ENCODE measurements around the gene EVC. TPM values are rescaled to one million over a fixed set of nuclear protein-coding genes. Genes with fewer than 3 reads are reported as not detected.
A peak's percentile ranks its signal among the peaks of the same experiment; 100 is the strongest.
"Not testable (repeated sequence)": the region's sequence is repeated elsewhere in the genome, so short reads cannot be mapped to it uniquely, and the experiment has no call there.

The EVC gene
- total RNA-seq, 1 experiment from 2014 or later = 29.0 TPM

- Mint-ChIP-seq H3K36me3 (ENCODE audit: insufficient read depth, unreplicated experiment) (peaks cover 32% of the 10 kb centered on the region), H3K4me3 (ENCODE audit: unreplicated experiment) (no peak overlapping the region), H3K27me3 (ENCODE audit: insufficient read depth, unreplicated experiment) (no peaks in the 10 kb centered on the region), H3K4me1 (ENCODE audit: insufficient read depth, unreplicated experiment) (no peaks in the 10 kb centered on the region), H3K27ac (ENCODE audit: low read depth, unreplicated experiment) (no peak overlapping the region), H3K9me3 (ENCODE audit: unreplicated experiment) (no peaks in the 10 kb centered on the region)
- intact Hi-C loops (cut with micrococcal nuclease) = no loop called here
- CTCF ChIA-PET = interaction anchor here (0.6 kb wide), 1 partner anchor 11 kb away, joined by 3 read pairs; no protein-coding TSS in a partner anchor
- POLR2A ChIA-PET = interaction anchor here (2.0 kb wide), 1 partner anchor 50 kb away, joined by 5 read pairs; no protein-coding TSS in a partner anchor
- DNase-seq (ENCODE audit: unreplicated experiment) = no peak
- no peak for TF ChIP-seq CTCF (IDR thresholded peaks at IDR 0.05; ENCODE audit: unreplicated experiment)
- BruUV-seq (replicated peaks) = no TSS peak
Measured at GRCh38 chr4:5724377-5724776, 13.4 kb downstream of the EVC start.

GRCh38 chr4:5728412-5728811 is 17.4 kb downstream of the EVC start:
- intact Hi-C loops (cut with micrococcal nuclease); H3K27me3 Mint-ChIP-seq (ENCODE audit: insufficient read depth, unreplicated experiment); H3K4me3 Mint-ChIP-seq (ENCODE audit: unreplicated experiment); H3K9me3 Mint-ChIP-seq (ENCODE audit: unreplicated experiment); DNase-seq (ENCODE audit: unreplicated experiment); CTCF ChIA-PET; H3K4me1 Mint-ChIP-seq (ENCODE audit: insufficient read depth, unreplicated experiment); H3K27ac Mint-ChIP-seq (ENCODE audit: low read depth, unreplicated experiment); BruUV-seq (replicated peaks): not testable (repeated sequence)
- peaks cover 38% of the 10 kb centered on the region for H3K36me3 Mint-ChIP-seq (ENCODE audit: insufficient read depth, unreplicated experiment)
- POLR2A ChIA-PET = interaction anchor here (0.9 kb wide), 1 partner anchor 15 kb away, joined by 3 read pairs; no protein-coding TSS in a partner anchor

GRCh38 chr4:5730436-5730835 is 19.4 kb downstream of the EVC start:
- intact Hi-C loops (cut with micrococcal nuclease) = no loop called here
- Mint-ChIP-seq H3K27me3 (ENCODE audit: insufficient read depth, unreplicated experiment) (no peaks in the 10 kb centered on the region), H3K4me3 (ENCODE audit: unreplicated experiment) (no peak overlapping the region), H3K36me3 (ENCODE audit: insufficient read depth, unreplicated experiment) (peaks cover 44% of the 10 kb centered on the region), H3K27ac (ENCODE audit: low read depth, unreplicated experiment) (peak overlapping the region; percentile 27), H3K4me1 (ENCODE audit: insufficient read depth, unreplicated experiment) (no peaks in the 10 kb centered on the region), H3K9me3 (ENCODE audit: unreplicated experiment) (no peaks in the 10 kb centered on the region)
- BruUV-seq (replicated peaks) = no TSS peak
- POLR2A ChIA-PET = no interaction called here
- CTCF ChIA-PET = no interaction called here
- TF ChIP-seq CTCF (IDR thresholded peaks at IDR 0.05; ENCODE audit: unreplicated experiment) = no peak
- DNase-seq (ENCODE audit: unreplicated experiment) = no peak

GRCh38 chr4:5730993-5731990 is 20.3 kb downstream of the EVC start:
- H3K9me3 Mint-ChIP-seq (ENCODE audit: unreplicated experiment) = no peaks in the 10 kb centered on the region
- DNase-seq (ENCODE audit: unreplicated experiment) = no peak
- ChIA-PET CTCF (no interaction called here), POLR2A (no interaction called here)
- no peaks in the 10 kb centered on the region for H3K4me1 Mint-ChIP-seq (ENCODE audit: insufficient read depth, unreplicated experiment)
- no peaks in the 10 kb centered on the region for H3K27me3 Mint-ChIP-seq (ENCODE audit: insufficient read depth, unreplicated experiment)
- no TSS peak for BruUV-seq (replicated peaks)
- TF ChIP-seq CTCF (IDR thresholded peaks at IDR 0.05; ENCODE audit: unreplicated experiment) = no peak
- H3K27ac Mint-ChIP-seq (ENCODE audit: low read depth, unreplicated experiment) = peak overlapping the region; percentile 27
- peaks cover 38% of the 10 kb centered on the region for H3K36me3 Mint-ChIP-seq (ENCODE audit: insufficient read depth, unreplicated experiment)
- no peak overlapping the region for H3K4me3 Mint-ChIP-seq (ENCODE audit: unreplicated experiment)
- intact Hi-C loops (cut with micrococcal nuclease) = no loop called here
